HCT116 (cell line): Measurements from ENCODE around the gene CYRIA. TPM values are rescaled to one million over a fixed set of nuclear protein-coding genes. Genes with fewer than 3 reads are reported as not detected.

Experiments used
- ATAC-seq: fragments of 200-7000 bp; cut with Tn5 transposase; 2 replicates; pipeline ENCODE4 v1.9.1; 2020; ENCODE audit warnings: mild to moderate bottlenecking, moderate library complexity
- BruUV-seq: library from RNA; stranded (reverse); fragments of 400-500 nt; replicated peaks from 2 replicates; lab custom pipeline; 2021; lab: Mats Ljungman, UMichigan
- CTCF ChIA-PET: fragments of 300-600 bp; sonication (Branson Sonifier 250); formaldehyde crosslinking; loops from one replicate; lab custom pipeline; 2021; ENCODE audit warnings: antibody characterized with exemption; lab: Charles Lee
- POLR2A ChIA-PET: fragments of 300-600, 350-600 bp; sonication (Branson Sonifier 250); formaldehyde crosslinking; loops from one replicate; lab custom pipeline; 2021; ENCODE audit warnings: antibody characterized with exemption; lab: Charles Lee
- RAD21 ChIA-PET, 2 experiments: fragments of 300-600 bp; sonication (Branson Sonifier 250); formaldehyde crosslinking; loops; one replicate each; lab custom pipeline; 2023; ENCODE audit warnings: low total read pairs in 2 of 2; ENCODE audit not compliant: uncharacterized antibody in 2 of 2, unreplicated experiment in 2 of 2, low non-redundant PET in 1 of 2; lab: Charles Lee
- DNase-seq: peaks from one replicate; pipeline ENCODE4 v3.0.0-alpha.2; 2010; ENCODE audit warnings: low read depth, low spot score
- H2AFZ ChIP-seq: fragments of 200-600 bp; shearing (Covaris generic), sonication (generic); 2 replicates; pipeline ENCODE4 v1.6.1; 2017; ENCODE audit warnings: low read depth, mixed run types, mixed read lengths, antibody characterized with exemption, low read length; ENCODE audit not compliant: poor library complexity, severe bottlenecking
- H3K27ac ChIP-seq: 2 replicates; pipeline ENCODE4 v1.5.1; 2012; ENCODE audit warnings: low read depth, low read length
- H3K27me3 ChIP-seq: fragments of 200-600 bp; sonication (generic); 2 replicates; pipeline ENCODE4 v1.6.1; 2016; ENCODE audit warnings: mixed run types, low read length, mixed read lengths; ENCODE audit not compliant: insufficient read depth
- H3K36me3 ChIP-seq, 2 experiments: fragments of 200-500 bp in 1 of 2; fragments of 200-600 bp in 1 of 2; sonication (Bioruptor generic) in 1 of 2; sonication (generic) in 1 of 2; 2 replicates each; pipeline versions ENCODE4 v1.5.1 to v1.6.1; 2014 to 2016; ENCODE audit warnings: low read length in 2 of 2, inconsistent platforms in 1 of 2, mixed read lengths in 1 of 2, mixed run types in 1 of 2; ENCODE audit not compliant: insufficient read depth in 2 of 2, control insufficient read depth in 1 of 2
- H3K4me1 ChIP-seq, 2 experiments: fragments of 200-600 bp in 1 of 2; sonication (generic) in 1 of 2; 2 replicates each; pipeline versions ENCODE4 v1.5.1 to v1.6.1; 2012 to 2017; ENCODE audit warnings: low read length in 2 of 2, inconsistent platforms in 1 of 2, mild to moderate bottlenecking in 1 of 2, mixed read lengths in 1 of 2, mixed run types in 1 of 2, moderate library complexity in 1 of 2; ENCODE audit not compliant: insufficient read depth in 2 of 2, control insufficient read depth in 1 of 2
- H3K4me2 ChIP-seq: fragments of 200-600 bp; sonication (generic); 2 replicates; pipeline ENCODE4 v1.6.1; 2017; ENCODE audit warnings: mixed run types, low read length, mixed read lengths
- H3K4me3 ChIP-seq, 2 experiments: fragments of 200-600 bp in 1 of 2; sonication (generic) in 1 of 2; replicated peaks in 1 of 2; 2 replicates each; pipeline ENCODE4 v1.5.1; 2011 to 2016; ENCODE audit warnings: low read length in 2 of 2, control low read depth in 1 of 2, low read depth in 1 of 2, mild to moderate bottlenecking in 1 of 2, mixed read lengths in 1 of 2, mixed run types in 1 of 2
- H3K79me2 ChIP-seq: fragments of 200-600 bp; sonication (generic); 2 replicates; pipeline ENCODE4 v1.6.1; 2017; ENCODE audit warnings: mild to moderate bottlenecking, mixed run types, low read length, moderate library complexity, mixed read lengths; ENCODE audit not compliant: insufficient read depth
- H3K9ac ChIP-seq: fragments of 200-600 bp; sonication (generic); 2 replicates; pipeline ENCODE4 v1.6.1; 2016; ENCODE audit warnings: low read length, mixed read lengths
- H3K9me2 ChIP-seq: fragments of 200-600 bp; sonication (generic), shearing (Covaris generic); 2 replicates; pipeline ENCODE4 v1.6.1; 2017; ENCODE audit warnings: mixed run types, mild to moderate bottlenecking, moderate library complexity; ENCODE audit not compliant: insufficient read depth
- H3K9me3 ChIP-seq, 2 experiments: fragments of 200-500 bp in 1 of 2; fragments of 200-600 bp in 1 of 2; sonication (Bioruptor generic) in 1 of 2; sonication (generic) in 1 of 2; 2 replicates each; pipeline ENCODE4 v1.6.1; 2014 to 2017; ENCODE audit warnings: low read length in 2 of 2, mixed read lengths in 2 of 2, inconsistent platforms in 1 of 2, low read depth in 1 of 2, mild to moderate bottlenecking in 1 of 2, mixed run types in 1 of 2, moderate library complexity in 1 of 2; ENCODE audit not compliant: control insufficient read depth in 1 of 2, insufficient read depth in 1 of 2
- H4K20me1 ChIP-seq: fragments of 200-600 bp; sonication (generic), shearing (Covaris generic); 2 replicates; pipeline ENCODE4 v1.6.1; 2017; ENCODE audit warnings: mixed run types, mild to moderate bottlenecking, moderate library complexity; ENCODE audit not compliant: insufficient read depth
- CEBPB ChIP-seq: IDR thresholded peaks from 2 replicates; pipeline ENCODE4 v1.6.1; 2012; ENCODE audit warnings: low read depth
- EGR1 ChIP-seq: IDR thresholded peaks from 2 replicates; pipeline ENCODE4 v1.6.1; 2012; ENCODE audit warnings: low read depth
- FOSL1 ChIP-seq: IDR thresholded peaks from 2 replicates; pipeline ENCODE4 v1.6.1; 2012; ENCODE audit warnings: low read depth
- JUND ChIP-seq: IDR thresholded peaks from 2 replicates; pipeline ENCODE4 v1.6.1; 2012
- POLR2A ChIP-seq: IDR thresholded peaks from 2 replicates; pipeline ENCODE4 v1.7.0; 2011; ENCODE audit warnings: borderline replicate concordance; ENCODE audit not compliant: insufficient read depth, insufficient read length; ENCODE audit errors: extremely low read depth
- POLR2AphosphoS5 ChIP-seq: IDR thresholded peaks from 2 replicates; pipeline ENCODE4 v1.6.1; 2011; ENCODE audit warnings: mild to moderate bottlenecking, low read depth, low read length, moderate library complexity
- RAD21 ChIP-seq: IDR thresholded peaks from 2 replicates; pipeline ENCODE4 v1.6.1; 2012; ENCODE audit warnings: low read depth, mild to moderate bottlenecking
- SIN3A ChIP-seq: IDR thresholded peaks from 2 replicates; pipeline ENCODE4 v1.6.1; 2012; ENCODE audit warnings: low read depth
- SP1 ChIP-seq: IDR thresholded peaks from 2 replicates; pipeline ENCODE4 v1.6.1; 2012; ENCODE audit warnings: low read depth
- SRF ChIP-seq: IDR thresholded peaks from 2 replicates; pipeline ENCODE4 v1.6.1; 2012; ENCODE audit warnings: low read depth
- YY1 ChIP-seq: IDR thresholded peaks from 2 replicates; pipeline ENCODE4 v1.6.1; 2011; ENCODE audit warnings: low read length, low read depth, moderate library complexity, mild to moderate bottlenecking; ENCODE audit not compliant: insufficient replicate concordance; ENCODE audit errors: extremely low read depth
- ZFX ChIP-seq: fragments of 450-650 bp; IDR thresholded peaks from 2 replicates; pipeline ENCODE4 v1.6.1; 2017
- intact Hi-C: fragments of 100-400 bp; cut with micrococcal nuclease; formaldehyde crosslinking; loops from 2 replicates; pipeline ENCODE4 v1.10.0; 2022
- total RNA-seq: library from RNA; stranded (reverse); gene quantifications from one replicate; pipeline ENCODE4 v1.2.1, GENCODE V29; 2021; ENCODE audit not compliant: unreplicated experiment
- TF ChIP-seq, protein P1 (sequence below): IDR thresholded peaks from 2 replicates; pipeline ENCODE4 v1.6.1; 2012; ENCODE audit warnings: low read depth
- TF ChIP-seq, protein P2 (sequence below): IDR thresholded peaks from 2 replicates; pipeline ENCODE4 v1.6.1; 2012
- TF ChIP-seq, protein P3 (sequence below), 3 experiments: fragments of 200-600 bp in 1 of 3; sonication (generic) in 1 of 3; IDR thresholded peaks in 2 of 3; conservative IDR thresholded peaks in 1 of 3; 2 replicates each; pipeline ENCODE4 v1.5.1; 2012 to 2017; ENCODE audit warnings: low read depth in 2 of 3, low read length in 2 of 3, antibody characterized with exemption in 1 of 3, borderline replicate concordance in 1 of 3, control low read depth in 1 of 3, mild to moderate bottlenecking in 1 of 3, mixed read lengths in 1 of 3, mixed run types in 1 of 3, moderate library complexity in 1 of 3; ENCODE audit not compliant: insufficient read depth in 1 of 3

CYRIA gene
- total RNA-seq, 1 experiment from 2014 or later = 0.44 TPM

DNA sequence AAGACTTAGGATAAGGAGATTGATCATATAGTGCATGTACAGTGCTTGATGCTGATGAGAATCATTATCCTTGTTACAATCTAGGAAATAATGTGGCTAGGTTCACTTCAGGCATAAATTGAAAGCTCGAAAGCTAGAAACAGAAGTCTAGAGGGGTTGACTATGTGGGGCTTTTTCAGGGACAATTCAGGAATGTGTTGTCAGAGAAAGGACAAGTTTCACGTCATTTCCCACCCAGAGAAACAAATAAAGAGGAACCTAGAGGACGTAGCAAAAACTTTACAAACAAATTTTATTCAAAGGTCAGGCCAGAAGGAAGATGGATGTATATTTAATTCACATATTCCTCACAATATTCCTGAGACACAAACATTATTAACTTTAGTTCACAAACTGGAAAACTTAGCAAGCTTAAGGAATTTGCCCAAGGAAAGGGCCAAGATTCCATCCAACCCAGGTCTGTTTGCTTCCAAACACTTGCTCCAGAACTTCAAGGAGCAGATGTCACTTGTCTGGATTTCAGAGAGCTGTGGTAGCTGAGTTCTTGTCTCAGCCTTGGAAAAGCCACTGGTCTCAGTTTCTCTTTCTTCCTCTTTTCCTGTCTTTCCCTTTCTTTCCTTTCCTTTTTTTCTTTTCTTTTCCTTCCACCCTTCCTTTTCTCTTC is 7.4 kb downstream of the CYRIA start:
- no peak for DNase-seq
- POLR2A ChIA-PET = no interaction called here
- H3K27me3 ChIP-seq = peaks cover 39% of the 10 kb centered on the region

DNA sequence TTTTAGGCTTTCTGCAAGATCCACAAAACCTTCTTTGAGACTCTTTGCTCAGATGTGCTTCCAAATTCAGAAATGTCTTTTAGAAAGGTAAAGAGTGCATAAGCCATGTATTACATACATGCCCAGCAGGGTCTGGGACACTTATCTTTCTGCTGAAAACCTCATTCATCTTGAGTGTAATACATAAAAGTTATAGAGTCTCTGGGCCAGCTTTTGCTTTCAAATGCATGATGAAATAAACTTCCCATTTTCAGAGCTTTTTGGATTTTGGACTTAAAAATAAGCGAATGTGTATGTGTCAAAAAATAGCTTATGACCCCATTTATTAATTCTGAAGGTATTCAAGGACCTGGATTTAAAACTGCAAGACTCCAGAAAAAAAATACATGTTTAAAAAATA is 8.0 kb downstream of the CYRIA start:
- CTCF ChIA-PET = no interaction called here

More for the DNA sequence above, 7.4 kb downstream of the CYRIA start:
- H3K36me3 ChIP-seq = no peaks in the 10 kb centered on the region
- H3K4me3 ChIP-seq = no peak overlapping the region
- intact Hi-C loops = no loop called here
- H3K4me2 ChIP-seq = no peak overlapping the region
- H3K9me3 ChIP-seq = no peaks in the 10 kb centered on the region
- RAD21 ChIA-PET = no interaction called here
- ATAC-seq = no peak
- H3K9ac ChIP-seq = no peak overlapping the region
- H3K4me1 ChIP-seq = no peaks in the 10 kb centered on the region
- no peak overlapping the region for H3K27ac ChIP-seq
- CTCF ChIA-PET = no interaction called here
- no peaks in the 10 kb centered on the region for H4K20me1 ChIP-seq
- no TSS peak for BruUV-seq
- TF ChIP-seq SRF = no peak
- TF ChIP-seq EGR1 = no peak
- TF ChIP-seq POLR2A = no peak
- no peak for TF ChIP-seq JUND
- TF ChIP-seq CEBPB = no peak
- no peaks in the 10 kb centered on the region for H3K79me2 ChIP-seq
- no peak overlapping the region for H2AFZ ChIP-seq
- no peaks in the 10 kb centered on the region for H3K9me2 ChIP-seq

More for the DNA sequence above, 8.0 kb downstream of the CYRIA start:
- H3K36me3 ChIP-seq = no peaks in the 10 kb centered on the region
- TF ChIP-seq FOSL1 (no peak), SIN3A (no peak), SP1 (no peak), POLR2A (no peak), ZFX (no peak), CEBPB (no peak), RAD21 (no peak), POLR2AphosphoS5 (no peak), YY1 (no peak)
- TF ChIP-seq, protein P1, sequence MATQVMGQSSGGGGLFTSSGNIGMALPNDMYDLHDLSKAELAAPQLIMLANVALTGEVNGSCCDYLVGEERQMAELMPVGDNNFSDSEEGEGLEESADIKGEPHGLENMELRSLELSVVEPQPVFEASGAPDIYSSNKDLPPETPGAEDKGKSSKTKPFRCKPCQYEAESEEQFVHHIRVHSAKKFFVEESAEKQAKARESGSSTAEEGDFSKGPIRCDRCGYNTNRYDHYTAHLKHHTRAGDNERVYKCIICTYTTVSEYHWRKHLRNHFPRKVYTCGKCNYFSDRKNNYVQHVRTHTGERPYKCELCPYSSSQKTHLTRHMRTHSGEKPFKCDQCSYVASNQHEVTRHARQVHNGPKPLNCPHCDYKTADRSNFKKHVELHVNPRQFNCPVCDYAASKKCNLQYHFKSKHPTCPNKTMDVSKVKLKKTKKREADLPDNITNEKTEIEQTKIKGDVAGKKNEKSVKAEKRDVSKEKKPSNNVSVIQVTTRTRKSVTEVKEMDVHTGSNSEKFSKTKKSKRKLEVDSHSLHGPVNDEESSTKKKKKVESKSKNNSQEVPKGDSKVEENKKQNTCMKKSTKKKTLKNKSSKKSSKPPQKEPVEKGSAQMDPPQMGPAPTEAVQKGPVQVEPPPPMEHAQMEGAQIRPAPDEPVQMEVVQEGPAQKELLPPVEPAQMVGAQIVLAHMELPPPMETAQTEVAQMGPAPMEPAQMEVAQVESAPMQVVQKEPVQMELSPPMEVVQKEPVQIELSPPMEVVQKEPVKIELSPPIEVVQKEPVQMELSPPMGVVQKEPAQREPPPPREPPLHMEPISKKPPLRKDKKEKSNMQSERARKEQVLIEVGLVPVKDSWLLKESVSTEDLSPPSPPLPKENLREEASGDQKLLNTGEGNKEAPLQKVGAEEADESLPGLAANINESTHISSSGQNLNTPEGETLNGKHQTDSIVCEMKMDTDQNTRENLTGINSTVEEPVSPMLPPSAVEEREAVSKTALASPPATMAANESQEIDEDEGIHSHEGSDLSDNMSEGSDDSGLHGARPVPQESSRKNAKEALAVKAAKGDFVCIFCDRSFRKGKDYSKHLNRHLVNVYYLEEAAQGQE = no peak
- TF ChIP-seq, protein P2, sequence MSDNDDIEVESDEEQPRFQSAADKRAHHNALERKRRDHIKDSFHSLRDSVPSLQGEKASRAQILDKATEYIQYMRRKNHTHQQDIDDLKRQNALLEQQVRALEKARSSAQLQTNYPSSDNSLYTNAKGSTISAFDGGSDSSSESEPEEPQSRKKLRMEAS = no peak
- TF ChIP-seq, protein P3, sequence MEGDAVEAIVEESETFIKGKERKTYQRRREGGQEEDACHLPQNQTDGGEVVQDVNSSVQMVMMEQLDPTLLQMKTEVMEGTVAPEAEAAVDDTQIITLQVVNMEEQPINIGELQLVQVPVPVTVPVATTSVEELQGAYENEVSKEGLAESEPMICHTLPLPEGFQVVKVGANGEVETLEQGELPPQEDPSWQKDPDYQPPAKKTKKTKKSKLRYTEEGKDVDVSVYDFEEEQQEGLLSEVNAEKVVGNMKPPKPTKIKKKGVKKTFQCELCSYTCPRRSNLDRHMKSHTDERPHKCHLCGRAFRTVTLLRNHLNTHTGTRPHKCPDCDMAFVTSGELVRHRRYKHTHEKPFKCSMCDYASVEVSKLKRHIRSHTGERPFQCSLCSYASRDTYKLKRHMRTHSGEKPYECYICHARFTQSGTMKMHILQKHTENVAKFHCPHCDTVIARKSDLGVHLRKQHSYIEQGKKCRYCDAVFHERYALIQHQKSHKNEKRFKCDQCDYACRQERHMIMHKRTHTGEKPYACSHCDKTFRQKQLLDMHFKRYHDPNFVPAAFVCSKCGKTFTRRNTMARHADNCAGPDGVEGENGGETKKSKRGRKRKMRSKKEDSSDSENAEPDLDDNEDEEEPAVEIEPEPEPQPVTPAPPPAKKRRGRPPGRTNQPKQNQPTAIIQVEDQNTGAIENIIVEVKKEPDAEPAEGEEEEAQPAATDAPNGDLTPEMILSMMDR (IDR thresholded peaks at IDR 0.05 in 2 of 3, conservative IDR thresholded peaks at IDR 0.05 in 1 of 3; ENCODE audit: borderline replicate concordance in 1 of 3, insufficient read depth in 1 of 3, low read depth in 2 of 3, low read length in 2 of 3) = no peak
- TF ChIP-seq, all 23 proteins: peak for 0
- no peak overlapping the region for H3K9ac ChIP-seq
- no peak overlapping the region for H3K27ac ChIP-seq
- no peaks in the 10 kb centered on the region for H3K9me2 ChIP-seq
- H2AFZ ChIP-seq = no peak overlapping the region
- no peak for DNase-seq
- H3K9me3 ChIP-seq = no peaks in the 10 kb centered on the region
- no peak overlapping the region for H3K4me2 ChIP-seq
- peaks cover 34% of the 10 kb centered on the region for H3K27me3 ChIP-seq
- no peaks in the 10 kb centered on the region for H3K4me1 ChIP-seq
- no TSS peak for BruUV-seq
- no peaks in the 10 kb centered on the region for H4K20me1 ChIP-seq
- H3K4me3 ChIP-seq = no peak overlapping the region
- intact Hi-C loops = no loop called here
- RAD21 ChIA-PET = no interaction called here
- POLR2A ChIA-PET = no interaction called here
- no peaks in the 10 kb centered on the region for H3K79me2 ChIP-seq
- ATAC-seq = no peak
